Measurements from ENCODE around the gene WDHD1.

WDHD1 gene

DNA sequence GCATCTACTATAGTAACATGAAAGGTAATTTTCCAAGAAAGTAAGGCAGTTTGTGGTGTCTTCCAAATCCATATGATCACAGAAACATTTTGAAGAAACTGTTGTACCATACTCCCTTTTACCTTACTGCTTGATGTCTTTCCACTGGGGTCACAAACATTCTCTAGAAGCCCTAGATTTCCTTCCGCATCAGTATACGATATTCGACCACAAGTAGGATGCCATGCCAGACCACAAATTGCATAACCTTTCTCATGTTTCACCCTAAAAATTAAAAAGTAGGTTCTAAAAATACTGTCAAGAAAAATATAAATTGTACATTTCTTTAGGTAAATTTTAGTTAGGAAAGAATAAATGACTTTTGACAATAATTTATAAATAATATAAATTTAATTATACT lies 26.5 kb downstream of the WDHD1 start:
- H3K36me3 ChIP-seq (ENCODE audit: control insufficient read depth in 1 of 2, insufficient read depth in 2 of 2, low read length in 2 of 2): peaks cover 11 to 13% of the 10 kb centered on the region in 2 experiments
- no peak overlapping the region for H4K91ac ChIP-seq (ENCODE audit: low read depth, low read length)
- H3K27ac ChIP-seq (ENCODE audit: low read depth, low read length): no peak overlapping the region
- H3K9me3 ChIP-seq (ENCODE audit: insufficient read depth, low read depth, low read length): no peaks in the 10 kb centered on the region
- no peak overlapping the region for H3K14ac ChIP-seq (ENCODE audit: low read length)
- H2BK120ac ChIP-seq (ENCODE audit: insufficient read depth, low read length, poor library complexity): no peak overlapping the region
- H3K4me3 ChIP-seq (ENCODE audit: low read depth, low read length): no peak overlapping the region
- H4K8ac ChIP-seq (ENCODE audit: low read depth, low read length): no peak overlapping the region
- DNase-seq: no peak
- no peaks in the 10 kb centered on the region for H3K79me1 ChIP-seq (ENCODE audit: low read length)
- H3K23ac ChIP-seq (ENCODE audit: low read length): no peak overlapping the region
- no peak overlapping the region for H3K4ac ChIP-seq (ENCODE audit: low read depth, low read length)
- no peak overlapping the region for H4K12ac ChIP-seq (ENCODE audit: low read depth, low read length)
- H2AK5ac ChIP-seq (ENCODE audit: low read length): no peak overlapping the region
- no peak overlapping the region for H3K9ac ChIP-seq (ENCODE audit: low read length)
- no peaks in the 10 kb centered on the region for H3K4me1 ChIP-seq (ENCODE audit: control insufficient read depth in 1 of 2, insufficient read depth in 2 of 2, low read length in 2 of 2)
- no peak overlapping the region for H2BK5ac ChIP-seq (ENCODE audit: low read depth, low read length, poor library complexity)
- H3K4me2 ChIP-seq (ENCODE audit: low read length): no peak overlapping the region
- no CpG with 5 or more reads among the region's 3 CpGs for WGBS (ENCODE audit: extremely low coverage, insufficient coverage, insufficient read length)
- no peak overlapping the region for H2BK12ac ChIP-seq (ENCODE audit: low read length)
- no peaks in the 10 kb centered on the region for H3K79me2 ChIP-seq (ENCODE audit: control insufficient read depth, insufficient read depth, low read length, poor library complexity)
- no peaks in the 10 kb centered on the region for H3K27me3 ChIP-seq (ENCODE audit: insufficient read depth, low read length)
- no peak overlapping the region for H2AFZ ChIP-seq (ENCODE audit: insufficient read depth, low read length, poor library complexity)
- H3K18ac ChIP-seq (ENCODE audit: low read length): no peak overlapping the region

DNA sequence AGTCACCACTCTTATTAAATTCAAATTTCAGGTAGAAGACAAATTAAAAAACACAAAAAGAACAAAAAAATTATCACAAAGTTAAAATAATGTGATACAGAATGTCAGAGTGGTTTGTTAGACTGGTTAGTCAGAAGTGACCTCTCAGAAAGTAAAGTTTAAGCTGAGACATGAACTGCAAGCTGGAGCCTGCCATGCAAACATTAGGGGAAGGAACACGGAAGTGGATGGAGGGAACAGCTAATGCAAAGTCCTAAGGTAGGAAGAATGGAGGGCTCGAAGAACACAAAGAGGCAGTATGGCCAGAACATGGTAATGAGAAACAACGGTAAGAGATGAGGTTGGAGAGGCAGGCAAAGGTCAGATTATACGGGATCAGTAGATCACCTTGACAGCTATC lies 41.7 kb downstream of the WDHD1 start:
- Histone ChIP-seq H2BK12ac (ENCODE audit: low read length) (no peak overlapping the region), H2AFZ (ENCODE audit: insufficient read depth, low read length, poor library complexity) (no peak overlapping the region), H3K27me3 (ENCODE audit: insufficient read depth, low read length) (no peaks in the 10 kb centered on the region), H2BK5ac (ENCODE audit: low read depth, low read length, poor library complexity) (no peak overlapping the region), H3K4me3 (ENCODE audit: low read depth, low read length) (no peak overlapping the region), H3K36me3 (ENCODE audit: control insufficient read depth in 1 of 2, insufficient read depth in 2 of 2, low read length in 2 of 2) (peaks cover 9 to 12% of the 10 kb centered on the region in 2 experiments), H3K18ac (ENCODE audit: low read length) (no peak overlapping the region), H3K9ac (ENCODE audit: low read length) (no peak overlapping the region), H2AK5ac (ENCODE audit: low read length) (no peak overlapping the region), H3K79me1 (ENCODE audit: low read length) (no peaks in the 10 kb centered on the region), H3K4me2 (ENCODE audit: low read length) (no peak overlapping the region), H3K4ac (ENCODE audit: low read depth, low read length) (no peak overlapping the region), H3K27ac (ENCODE audit: low read depth, low read length) (no peak overlapping the region), H3K14ac (ENCODE audit: low read length) (no peak overlapping the region), H3K9me3 (ENCODE audit: insufficient read depth, low read depth, low read length) (no peaks in the 10 kb centered on the region), H4K12ac (ENCODE audit: low read depth, low read length) (no peak overlapping the region), H3K79me2 (ENCODE audit: control insufficient read depth, insufficient read depth, low read length, poor library complexity) (no peaks in the 10 kb centered on the region), H3K23ac (ENCODE audit: low read length) (no peak overlapping the region), H2BK120ac (ENCODE audit: insufficient read depth, low read length, poor library complexity) (no peak overlapping the region), H3K4me1 (ENCODE audit: control insufficient read depth in 1 of 2, insufficient read depth in 2 of 2, low read length in 2 of 2) (no peaks in the 10 kb centered on the region), H4K91ac (ENCODE audit: low read depth, low read length) (no peak overlapping the region), H4K8ac (ENCODE audit: low read depth, low read length) (no peak overlapping the region)
- DNase-seq: no peak
- WGBS (ENCODE audit: extremely low coverage, insufficient coverage, insufficient read length): no CpG with 5 or more reads among the region's 4 CpGs

GRCh38 chr14:54981698-54982097 lies 45.2 kb downstream of the WDHD1 start:
- no peaks in the 10 kb centered on the region for H3K79me2 ChIP-seq (ENCODE audit: control insufficient read depth, insufficient read depth, low read length, poor library complexity)
- no peak overlapping the region for H4K8ac ChIP-seq (ENCODE audit: low read depth, low read length)
- no peak overlapping the region for H2AFZ ChIP-seq (ENCODE audit: insufficient read depth, low read length, poor library complexity)
- peaks cover 7 to 13% of the 10 kb centered on the region in 2 experiments for H3K36me3 ChIP-seq (ENCODE audit: control insufficient read depth in 1 of 2, insufficient read depth in 2 of 2, low read length in 2 of 2)
- no peak overlapping the region for H3K23ac ChIP-seq (ENCODE audit: low read length)
- H2AK5ac ChIP-seq (ENCODE audit: low read length): no peak overlapping the region
- no peak overlapping the region for H3K4ac ChIP-seq (ENCODE audit: low read depth, low read length)
- no peak overlapping the region for H2BK120ac ChIP-seq (ENCODE audit: insufficient read depth, low read length, poor library complexity)
- H3K4me3 ChIP-seq (ENCODE audit: low read depth, low read length): no peak overlapping the region
- no peak overlapping the region for H4K12ac ChIP-seq (ENCODE audit: low read depth, low read length)
- H4K91ac ChIP-seq (ENCODE audit: low read depth, low read length): no peak overlapping the region
- no peaks in the 10 kb centered on the region for H3K79me1 ChIP-seq (ENCODE audit: low read length)
- DNase-seq: peak in 1 of 2 donors; percentile 51
- H2BK12ac ChIP-seq (ENCODE audit: low read length): no peak overlapping the region
- H3K4me1 ChIP-seq (ENCODE audit: control insufficient read depth in 1 of 2, insufficient read depth in 2 of 2, low read length in 2 of 2): no peaks in the 10 kb centered on the region
- H3K4me2 ChIP-seq (ENCODE audit: low read length): no peak overlapping the region
- no peak overlapping the region for H2BK5ac ChIP-seq (ENCODE audit: low read depth, low read length, poor library complexity)
- no peaks in the 10 kb centered on the region for H3K27me3 ChIP-seq (ENCODE audit: insufficient read depth, low read length)
- H3K14ac ChIP-seq (ENCODE audit: low read length): no peak overlapping the region
- no peak overlapping the region for H3K9ac ChIP-seq (ENCODE audit: low read length)
- H3K27ac ChIP-seq (ENCODE audit: low read depth, low read length): no peak overlapping the region
- no peaks in the 10 kb centered on the region for H3K9me3 ChIP-seq (ENCODE audit: insufficient read depth, low read depth, low read length)
- H3K18ac ChIP-seq (ENCODE audit: low read length): no peak overlapping the region
- WGBS (ENCODE audit: extremely low coverage, insufficient coverage, insufficient read length): no CpG with 5 or more reads among the region's 6 CpGs

- Histone ChIP-seq H2AFZ (ENCODE audit: insufficient read depth, low read length, poor library complexity) (no peak overlapping the region), H3K9me3 (ENCODE audit: insufficient read depth, low read depth, low read length) (no peaks in the 10 kb centered on the region), H3K27ac (ENCODE audit: low read depth, low read length) (no peak overlapping the region)
Measured at GRCh38 chr14:54979039-54979438, 47.9 kb downstream of the WDHD1 start.

More at GRCh38 chr14:54979039-54979438, 47.9 kb downstream of the WDHD1 start:
- no peak overlapping the region for H2AK5ac ChIP-seq (ENCODE audit: low read length)
- H3K9ac ChIP-seq (ENCODE audit: low read length): no peak overlapping the region
- no peak overlapping the region for H4K8ac ChIP-seq (ENCODE audit: low read depth, low read length)
- no peak overlapping the region for H4K91ac ChIP-seq (ENCODE audit: low read depth, low read length)
- H3K4me3 ChIP-seq (ENCODE audit: low read depth, low read length): no peak overlapping the region
- no peak overlapping the region for H2BK12ac ChIP-seq (ENCODE audit: low read length)
- no peak overlapping the region for H4K12ac ChIP-seq (ENCODE audit: low read depth, low read length)
- no peak overlapping the region for H2BK120ac ChIP-seq (ENCODE audit: insufficient read depth, low read length, poor library complexity)
- no peak overlapping the region for H2BK5ac ChIP-seq (ENCODE audit: low read depth, low read length, poor library complexity)
- WGBS (ENCODE audit: extremely low coverage, insufficient coverage, insufficient read length): no CpG with 5 or more reads among the region's 3 CpGs
- H3K23ac ChIP-seq (ENCODE audit: low read length): no peak overlapping the region
- H3K4ac ChIP-seq (ENCODE audit: low read depth, low read length): no peak overlapping the region
- no peaks in the 10 kb centered on the region for H3K79me2 ChIP-seq (ENCODE audit: control insufficient read depth, insufficient read depth, low read length, poor library complexity)
- no peak overlapping the region for H3K14ac ChIP-seq (ENCODE audit: low read length)
- DNase-seq: no peak
- no peaks in the 10 kb centered on the region for H3K79me1 ChIP-seq (ENCODE audit: low read length)
- no peak overlapping the region for H3K4me2 ChIP-seq (ENCODE audit: low read length)
- H3K4me1 ChIP-seq (ENCODE audit: control insufficient read depth in 1 of 2, insufficient read depth in 2 of 2, low read length in 2 of 2): no peaks in the 10 kb centered on the region
- no peak overlapping the region for H3K18ac ChIP-seq (ENCODE audit: low read length)
- H3K36me3 ChIP-seq (ENCODE audit: control insufficient read depth in 1 of 2, insufficient read depth in 2 of 2, low read length in 2 of 2): peaks cover 9 to 18% of the 10 kb centered on the region in 2 experiments
- H3K27me3 ChIP-seq (ENCODE audit: insufficient read depth, low read length): no peaks in the 10 kb centered on the region
